ENCODE data around the gene CEP85.

CEP85 gene

GRCh38 chr1:26279456-26280332 is 45.7 kb downstream of the CEP85 start, which contains the start of gene SH3BGRL3:
TSS of gene SH3BGRL3 (plus strand) at chr1:26280086. CDS start at chr1:26280156, 70 bp downstream.
- Histone ChIP-seq H3K4me2 (ENCODE audit: low read length) (peak within 1 kb of the TSS; percentile 95), H3K4me3 (ENCODE audit: low read length) (peak within 1 kb of the TSS; percentile 90), H3K36me3 (ENCODE audit: insufficient read depth, low read length) (peaks cover 38% of the 10 kb centered on the region), H3K27me3 (ENCODE audit: control insufficient read depth, insufficient read depth, low read length) (no peaks in the 10 kb centered on the region), H3K4me1 (ENCODE audit: control insufficient read depth, insufficient read depth, low read length) (peaks cover 88% of the 10 kb centered on the region), H3K9ac (ENCODE audit: low read depth, low read length) (peak within 1 kb of the TSS; percentile 89), H3K9me3 (replicated peaks; ENCODE audit: low read length) (no peaks in the 10 kb centered on the region)

- Histone ChIP-seq H3K4me2 (ENCODE audit: low read length) (peak overlapping the region; percentile 95), H3K9ac (ENCODE audit: low read depth, low read length) (peak overlapping the region; percentile 89), H3K4me1 (ENCODE audit: control insufficient read depth, insufficient read depth, low read length) (peaks cover 89% of the 10 kb centered on the region), H3K27me3 (ENCODE audit: control insufficient read depth, insufficient read depth, low read length) (no peaks in the 10 kb centered on the region), H3K36me3 (ENCODE audit: insufficient read depth, low read length) (peaks cover 41% of the 10 kb centered on the region), H3K4me3 (ENCODE audit: low read length) (peak overlapping the region; percentile 90), H3K9me3 (replicated peaks; ENCODE audit: low read length) (no peaks in the 10 kb centered on the region)
These were observed 46.5 kb downstream of the CEP85 start for GRCh38 chr1:26280333-26281042.

GRCh38 chr1:26281091-26281958 is 47.3 kb downstream of the CEP85 start:
- Histone ChIP-seq H3K36me3 (ENCODE audit: insufficient read depth, low read length) (peaks cover 41% of the 10 kb centered on the region), H3K9me3 (replicated peaks; ENCODE audit: low read length) (no peaks in the 10 kb centered on the region), H3K4me3 (ENCODE audit: low read length) (peak overlapping the region; percentile 90), H3K4me1 (ENCODE audit: control insufficient read depth, insufficient read depth, low read length) (peaks cover 80% of the 10 kb centered on the region), H3K9ac (ENCODE audit: low read depth, low read length) (peak overlapping the region; percentile 89), H3K4me2 (ENCODE audit: low read length) (peak overlapping the region; percentile 95), H3K27me3 (ENCODE audit: control insufficient read depth, insufficient read depth, low read length) (no peaks in the 10 kb centered on the region)

- no peaks in the 10 kb centered on the region for H3K27me3 ChIP-seq (ENCODE audit: control insufficient read depth, insufficient read depth, low read length)
- peak overlapping the region; percentile 95 for H3K4me2 ChIP-seq (ENCODE audit: low read length)
- H3K4me3 ChIP-seq (ENCODE audit: low read length), result peak overlapping the region; percentile 90
- no peaks in the 10 kb centered on the region for H3K9me3 ChIP-seq (replicated peaks; ENCODE audit: low read length)
- H3K36me3 ChIP-seq (ENCODE audit: insufficient read depth, low read length), result peaks cover 38% of the 10 kb centered on the region
- H3K9ac ChIP-seq (ENCODE audit: low read depth, low read length), result peak overlapping the region; percentile 89
- H3K4me1 ChIP-seq (ENCODE audit: control insufficient read depth, insufficient read depth, low read length), result peaks cover 75% of the 10 kb centered on the region
These were observed 48.0 kb downstream of the CEP85 start for GRCh38 chr1:26281971-26282370.

GRCh38 chr1:26282401-26282918 is 48.5 kb downstream of the CEP85 start:
- H3K4me2 ChIP-seq (ENCODE audit: low read length), result peak overlapping the region; percentile 95
- H3K36me3 ChIP-seq (ENCODE audit: insufficient read depth, low read length), result peaks cover 33% of the 10 kb centered on the region
- H3K9ac ChIP-seq (ENCODE audit: low read depth, low read length), result no peak overlapping the region
- H3K9me3 ChIP-seq (replicated peaks; ENCODE audit: low read length), result no peaks in the 10 kb centered on the region
- no peaks in the 10 kb centered on the region for H3K27me3 ChIP-seq (ENCODE audit: control insufficient read depth, insufficient read depth, low read length)
- peaks cover 75% of the 10 kb centered on the region for H3K4me1 ChIP-seq (ENCODE audit: control insufficient read depth, insufficient read depth, low read length)
- peak overlapping the region; percentile 32 for H3K4me3 ChIP-seq (ENCODE audit: low read length)

GRCh38 chr1:26283279-26283853 is 49.4 kb downstream of the CEP85 start:
- Histone ChIP-seq H3K4me3 (ENCODE audit: low read length) (no peak overlapping the region), H3K36me3 (ENCODE audit: insufficient read depth, low read length) (peaks cover 31% of the 10 kb centered on the region), H3K27me3 (ENCODE audit: control insufficient read depth, insufficient read depth, low read length) (no peaks in the 10 kb centered on the region), H3K9me3 (replicated peaks; ENCODE audit: low read length) (no peaks in the 10 kb centered on the region), H3K4me2 (ENCODE audit: low read length) (peak overlapping the region; percentile 95), H3K9ac (ENCODE audit: low read depth, low read length) (no peak overlapping the region), H3K4me1 (ENCODE audit: control insufficient read depth, insufficient read depth, low read length) (peaks cover 69% of the 10 kb centered on the region)

- peaks cover 31% of the 10 kb centered on the region for H3K36me3 ChIP-seq (ENCODE audit: insufficient read depth, low read length)
- H3K4me2 ChIP-seq (ENCODE audit: low read length), result peak overlapping the region; percentile 95
- H3K27me3 ChIP-seq (ENCODE audit: control insufficient read depth, insufficient read depth, low read length), result no peaks in the 10 kb centered on the region
- peaks cover 67% of the 10 kb centered on the region for H3K4me1 ChIP-seq (ENCODE audit: control insufficient read depth, insufficient read depth, low read length)
- H3K4me3 ChIP-seq (ENCODE audit: low read length), result peak overlapping the region; percentile 16
- H3K9ac ChIP-seq (ENCODE audit: low read depth, low read length), result peak overlapping the region; percentile 1
- H3K9me3 ChIP-seq (replicated peaks; ENCODE audit: low read length), result no peaks in the 10 kb centered on the region
These were observed 50.0 kb downstream of the CEP85 start for GRCh38 chr1:26283871-26284596.

GRCh38 chr1:26284597-26285347 is 50.8 kb downstream of the CEP85 start:
- H3K4me1 ChIP-seq (ENCODE audit: control insufficient read depth, insufficient read depth, low read length), result peaks cover 59% of the 10 kb centered on the region
- peak overlapping the region; percentile 67 for H3K4me2 ChIP-seq (ENCODE audit: low read length)
- H3K4me3 ChIP-seq (ENCODE audit: low read length), result peak overlapping the region; percentile 16
- peaks cover 31% of the 10 kb centered on the region for H3K36me3 ChIP-seq (ENCODE audit: insufficient read depth, low read length)
- no peaks in the 10 kb centered on the region for H3K27me3 ChIP-seq (ENCODE audit: control insufficient read depth, insufficient read depth, low read length)
- H3K9me3 ChIP-seq (replicated peaks; ENCODE audit: low read length), result no peaks in the 10 kb centered on the region
- peak overlapping the region; percentile 1 for H3K9ac ChIP-seq (ENCODE audit: low read depth, low read length)

GRCh38 chr1:26285366-26286063 is 51.5 kb downstream of the CEP85 start:
- Histone ChIP-seq H3K4me1 (ENCODE audit: control insufficient read depth, insufficient read depth, low read length) (peaks cover 59% of the 10 kb centered on the region), H3K9ac (ENCODE audit: low read depth, low read length) (no peak overlapping the region)

More at GRCh38 chr1:26285366-26286063, 51.5 kb downstream of the CEP85 start:
- no peaks in the 10 kb centered on the region for H3K9me3 ChIP-seq (replicated peaks; ENCODE audit: low read length)
- no peaks in the 10 kb centered on the region for H3K27me3 ChIP-seq (ENCODE audit: control insufficient read depth, insufficient read depth, low read length)
- H3K36me3 ChIP-seq (ENCODE audit: insufficient read depth, low read length), result peaks cover 31% of the 10 kb centered on the region
- no peak overlapping the region for H3K4me2 ChIP-seq (ENCODE audit: low read length)
- H3K4me3 ChIP-seq (ENCODE audit: low read length), result no peak overlapping the region
